CD4-positive, alpha-beta T cell treated with Interleukin-17A for 1 hour (primary cell): ENCODE measurements around the gene CTAGE9.

ENCODE experiments used
- DNase-seq: peaks from one replicate; pipeline ENCODE4 v3.0.0-alpha.2; 2020

Gene CTAGE9

GRCh38 chr6:131660195-131660594, 50.6 kb downstream of the CTAGE9 start:
- DNase-seq = no peak
